Kidney tubule cell (primary cell): ENCODE results near the gene NSMCE4A.
A peak's percentile ranks its signal among the peaks of the same experiment; 100 is the strongest.
"Not testable (repeated sequence)": the region's sequence is repeated elsewhere in the genome, so short reads cannot be mapped to it uniquely, and the experiment has no call there.

Experiments
- DNase-seq: peaks from one replicate; pipeline ENCODE4 v3.0.0-alpha.2; 2018; ENCODE audit warnings: low spot score

NSMCE4A gene

GRCh38 chr10:121974535-121975294 is at the start of gene NSMCE4A:
TSS of gene NSMCE4A (minus strand) at chr10:121975217. CDS start at chr10:121975165, 52 bp downstream.
- DNase-seq, result peak; percentile 75

GRCh38 chr10:122023257-122023656 is 48.2 kb upstream of the NSMCE4A start:
- not testable (repeated sequence) for DNase-seq

- no peak for DNase-seq
Observed at GRCh38 chr10:122022276-122022675, 47.3 kb upstream of the NSMCE4A start.

GRCh38 chr10:122021828-122022227 is 46.8 kb upstream of the NSMCE4A start:
- DNase-seq, result no peak

- DNase-seq, result no peak
Observed at GRCh38 chr10:122021379-122021778, 46.4 kb upstream of the NSMCE4A start.

DNA sequence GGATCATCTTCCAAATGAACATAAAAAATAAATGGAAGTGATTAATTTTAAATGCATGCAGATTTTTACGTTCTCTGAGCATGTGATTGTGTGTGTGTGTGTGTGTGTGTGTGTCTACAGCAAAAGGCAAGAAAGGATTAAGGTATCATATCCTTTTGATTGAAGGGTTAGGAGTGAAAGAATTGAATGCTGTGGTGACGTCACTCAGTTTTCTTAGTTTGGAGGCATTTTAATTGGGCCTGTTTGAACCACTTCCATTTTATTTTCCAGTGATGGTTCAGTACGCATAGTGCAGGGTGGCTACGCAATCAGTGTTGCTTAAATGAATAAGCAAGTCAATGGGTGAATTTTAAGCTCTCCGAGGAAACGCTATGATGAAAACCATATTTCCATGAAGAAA is 45.2 kb upstream of the NSMCE4A start:
- peak; percentile 34 for DNase-seq

- DNase-seq, result peak; percentile 93
Observed at GRCh38 chr10:122019414-122019975, 44.5 kb upstream of the NSMCE4A start.

DNA sequence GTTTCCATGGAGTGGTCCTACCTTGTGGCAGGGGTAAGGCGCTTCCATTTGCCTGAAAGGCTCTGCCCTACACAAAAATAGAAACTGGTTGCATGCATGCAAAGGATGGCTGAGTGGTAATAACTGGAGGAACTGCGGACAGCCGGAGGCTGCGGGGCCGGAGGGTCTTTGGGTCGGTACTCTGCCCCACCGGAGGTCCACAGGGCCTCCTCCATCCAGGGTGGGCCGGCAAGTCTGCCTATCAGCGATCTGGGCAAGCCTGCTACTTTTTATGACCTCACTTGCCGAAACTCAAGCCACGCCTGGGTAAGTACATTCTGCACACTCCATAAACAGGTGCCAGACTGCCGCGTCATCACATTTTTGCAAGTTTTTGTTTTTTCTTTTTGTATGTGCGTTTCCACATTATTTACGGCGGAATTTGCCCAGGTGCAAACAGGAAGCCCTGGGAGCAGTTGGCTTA is 44.0 kb upstream of the NSMCE4A start:
- peak; percentile 77 for DNase-seq

DNA sequence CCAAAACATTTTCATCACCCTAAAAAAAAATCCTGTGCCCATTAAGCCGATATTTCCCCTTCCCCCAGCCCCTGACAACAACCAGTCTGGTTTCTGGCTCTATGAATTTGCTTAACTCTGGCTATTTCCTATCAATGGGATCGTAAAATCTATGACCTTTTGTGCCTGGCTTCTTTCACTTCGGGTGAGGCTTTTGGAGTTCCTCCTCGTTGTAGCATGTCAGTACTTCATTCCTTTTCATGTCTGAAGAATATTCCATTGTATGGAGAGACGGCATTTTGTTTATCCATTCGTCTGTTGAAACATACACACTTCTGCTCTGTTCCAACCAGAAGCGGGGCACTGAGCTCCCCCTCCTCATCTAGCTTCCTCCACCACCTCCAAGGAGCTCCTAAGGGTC is 43.5 kb upstream of the NSMCE4A start:
- no peak for DNase-seq

DNA sequence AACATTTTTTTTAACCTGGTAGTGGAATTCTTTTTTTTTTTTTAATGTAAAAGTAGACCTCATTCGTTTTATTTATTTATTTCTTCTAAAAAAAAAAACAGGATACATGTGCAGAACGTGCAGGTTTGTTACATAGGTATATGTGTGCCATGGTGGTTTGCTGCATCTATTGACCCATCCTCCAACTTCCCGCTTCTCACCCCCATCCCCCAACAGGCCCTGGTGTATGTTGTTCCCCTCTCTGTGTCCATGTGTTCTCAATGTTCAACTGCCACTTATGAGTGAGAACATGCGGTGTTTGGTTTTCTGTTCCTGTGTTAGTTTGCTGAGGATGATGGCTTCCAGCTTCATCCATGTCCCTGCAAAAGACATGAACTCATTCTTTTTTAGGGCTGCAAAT is 42.9 kb upstream of the NSMCE4A start:
- DNase-seq, result not testable (repeated sequence)

- DNase-seq, result no peak
Observed at GRCh38 chr10:122014652-122015248, 39.7 kb upstream of the NSMCE4A start.

DNA sequence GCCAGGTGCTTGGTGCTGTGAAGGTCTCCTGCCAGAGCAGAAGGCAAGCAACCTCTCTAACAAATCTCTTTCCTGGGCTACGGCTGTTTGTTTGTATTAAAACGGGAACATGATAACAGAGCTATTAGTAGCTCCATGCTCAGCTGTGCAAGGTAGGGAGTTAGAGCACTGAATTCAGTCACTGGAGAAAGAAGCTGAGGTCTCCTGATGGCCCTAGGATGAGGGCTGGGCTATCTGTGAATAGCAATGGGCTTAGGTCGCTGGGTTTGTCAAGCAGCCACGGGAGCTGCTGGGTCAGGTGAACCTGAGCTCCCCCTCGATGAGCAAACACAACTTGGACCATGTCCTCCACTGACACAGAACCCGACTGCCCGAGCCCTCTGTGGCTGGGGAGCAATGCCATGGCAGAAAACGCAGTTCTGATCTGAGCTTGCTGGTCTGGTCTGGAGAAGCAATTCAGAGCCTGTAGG is 38.3 kb upstream of the NSMCE4A start:
- no peak for DNase-seq

DNA sequence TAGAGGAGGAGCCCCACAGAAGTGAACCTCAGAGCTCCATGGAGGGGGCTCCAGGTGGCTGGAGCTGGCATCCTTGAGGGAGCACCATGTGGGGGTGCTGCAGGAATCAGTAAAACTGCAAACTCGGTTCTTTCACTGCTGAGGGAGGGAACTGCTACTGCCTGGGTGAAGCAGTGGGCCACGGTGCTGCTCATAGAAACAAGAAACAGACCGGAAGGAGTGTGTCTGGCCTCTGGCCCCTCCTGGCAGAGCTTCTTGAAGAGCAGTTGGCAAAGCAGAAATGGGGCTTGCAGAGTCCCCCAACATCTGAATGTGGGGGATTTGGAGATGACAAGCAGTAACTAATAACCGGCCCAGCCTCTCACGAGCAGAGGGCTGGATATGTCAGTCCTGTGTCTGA is 37.7 kb upstream of the NSMCE4A start:
- DNase-seq, result no peak

DNA sequence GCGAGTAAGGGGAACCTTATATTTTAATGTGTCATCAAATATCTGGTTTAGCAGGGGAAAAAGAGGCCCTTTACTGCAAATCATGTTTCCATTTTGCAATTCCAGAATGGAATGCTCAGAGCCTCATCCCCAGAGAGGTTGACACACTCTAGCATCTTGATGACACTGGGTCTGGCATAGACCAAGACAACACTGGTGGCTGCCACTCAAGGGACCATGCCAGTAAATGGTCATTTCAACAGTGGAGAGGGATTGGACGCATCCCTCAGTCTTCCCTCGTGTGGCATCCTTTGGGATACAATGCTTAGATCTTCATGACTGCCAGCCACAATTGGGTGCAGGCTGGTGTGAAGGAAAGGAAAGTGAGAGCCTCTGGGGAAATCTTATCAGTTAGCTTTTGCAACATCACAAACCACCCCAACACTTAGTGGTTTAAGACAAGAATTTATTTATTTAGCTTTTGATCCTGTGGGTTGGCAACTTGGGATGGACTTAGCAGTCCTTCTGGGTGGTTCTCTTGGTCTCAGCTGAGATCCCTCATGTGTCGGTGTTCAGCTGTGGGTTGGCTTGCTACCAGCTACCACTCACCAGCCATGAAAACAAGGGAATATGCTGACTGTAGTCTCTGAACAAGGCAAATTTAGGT is 35.5 kb upstream of the NSMCE4A start:
- DNase-seq, result no peak

GRCh38 chr10:122007415-122007814 is 32.4 kb upstream of the NSMCE4A start:
- DNase-seq, result no peak

DNA sequence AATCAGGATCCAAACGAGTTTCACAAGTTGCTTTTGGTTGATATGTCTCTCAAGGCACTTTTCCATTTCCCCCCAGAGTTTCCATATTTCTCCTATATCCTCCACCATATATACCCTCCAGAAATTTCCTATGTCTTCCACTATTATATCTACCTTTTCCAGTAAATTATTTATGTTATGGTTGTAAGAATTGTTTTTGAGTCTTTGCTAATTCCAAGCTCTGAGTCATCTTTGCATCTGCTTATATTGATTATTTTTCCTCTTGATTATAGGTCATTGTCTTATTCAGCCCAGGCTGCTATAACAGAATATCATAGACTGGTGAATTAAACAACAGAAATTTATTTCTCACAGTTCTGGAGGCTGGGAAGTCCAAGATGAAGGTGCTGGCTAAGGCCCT is 26.7 kb upstream of the NSMCE4A start:
- no peak for DNase-seq

- DNase-seq, result no peak
Observed at GRCh38 chr10:121999301-121999700, 24.3 kb upstream of the NSMCE4A start.

- no peak for DNase-seq
Observed at GRCh38 chr10:121998462-121998861, 23.4 kb upstream of the NSMCE4A start.

DNA sequence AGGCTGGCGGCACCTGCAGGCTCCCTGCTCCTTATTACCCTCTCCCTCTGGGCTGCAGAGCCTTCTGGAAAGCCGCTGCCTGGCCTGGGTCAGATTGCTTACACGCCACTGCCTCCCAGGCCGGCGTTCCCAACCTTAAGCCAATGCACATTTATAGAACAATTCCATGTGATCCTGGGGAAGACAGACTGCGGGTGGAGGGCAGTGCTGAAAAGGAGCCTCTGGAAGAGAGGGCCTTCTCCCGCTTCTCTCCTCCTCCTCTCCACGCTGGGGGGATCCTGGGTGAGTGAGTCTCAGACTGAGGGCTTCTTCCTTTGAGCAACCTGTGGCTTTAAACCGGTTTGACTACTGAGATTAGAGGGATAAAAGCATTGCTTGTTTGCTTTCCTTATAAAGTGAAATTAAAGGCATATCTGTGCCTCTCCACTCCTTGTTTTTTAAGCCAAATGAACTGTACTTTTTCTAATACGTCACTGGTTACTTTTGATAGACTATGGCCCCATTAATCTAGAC is 19.5 kb upstream of the NSMCE4A start:
- DNase-seq, result no peak

DNA sequence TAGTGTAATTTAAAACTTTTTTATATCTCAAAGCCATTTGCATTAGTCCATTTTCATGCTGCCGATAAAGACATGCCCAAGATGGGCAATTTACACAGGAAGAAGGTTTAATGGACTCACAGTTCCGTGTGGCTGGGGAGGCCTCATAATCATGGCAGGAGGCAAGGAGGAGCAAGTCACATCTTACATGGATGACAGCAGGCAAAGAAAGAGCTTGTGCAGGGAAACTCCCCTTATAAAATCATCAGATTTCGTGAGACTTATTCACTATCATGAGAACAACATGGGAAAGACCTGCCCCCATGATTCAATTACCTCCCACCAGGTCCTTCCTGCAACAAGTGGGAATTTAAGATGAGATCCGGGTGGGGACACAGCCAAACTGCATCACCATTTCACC is 16.7 kb upstream of the NSMCE4A start:
- DNase-seq, result not testable (repeated sequence)

GRCh38 chr10:121990015-121990677 is 15.1 kb upstream of the NSMCE4A start:
- no peak for DNase-seq
